Smooth muscle cell of the umbilical artery (primary cell): ENCODE results near the gene KIR3DL1. TPM values are rescaled to one million over a fixed set of nuclear protein-coding genes. Genes with fewer than 3 reads are reported as not detected.

ENCODE experiments used
- total RNA-seq: library from RNA; depleted of rRNA; stranded (reverse); fragments of >200 nt; gene quantifications from 2 replicates; pipeline ENCODE4 v1.2.3, GENCODE V29; 2014

KIR3DL1 gene
- not detected in 2 replicates for total RNA-seq

GRCh38 chr19:54816251-54816650, at the start of gene KIR3DL1:
Gene KIR3DL1, plus strand, starts transcription at chr19:54816468.

GRCh38 chr19:54769646-54770045, 46.6 kb upstream of the KIR3DL1 start, which contains the start of gene KIR2DL1:
Gene KIR2DL1, plus strand, starts transcription at chr19:54769793. Its CDS starts 58 bp downstream, at chr19:54769851.

GRCh38 chr19:54803410-54803809, 12.9 kb upstream of the KIR3DL1 start, which contains the start of gene KIR2DL4:
Gene KIR2DL4, plus strand, starts transcription at chr19:54803610. Its CDS starts 42 bp downstream, at chr19:54803652.

GRCh38 chr19:54832496-54832895, 16.2 kb downstream of the KIR3DL1 start, which contains the start of gene KIR2DS4:
Gene KIR2DS4, plus strand, starts transcription at chr19:54832676.

GRCh38 chr19:54850061-54850640, 33.9 kb downstream of the KIR3DL1 start, which contains the start of gene KIR3DL2:
Gene KIR3DL2, plus strand, starts transcription at chr19:54850443. Its CDS starts 33 bp downstream, at chr19:54850476.

GRCh38 chr19:54873990-54874389, 57.7 kb downstream of the KIR3DL1 start, which contains the start of gene FCAR:
Gene FCAR, plus strand, starts transcription at chr19:54874235. Its CDS starts 55 bp downstream, at chr19:54874290.

Other genes with a start within 250 kb of the KIR3DL1 start
- gene LILRA2, start 242.7 kb upstream of the KIR3DL1 start, total RNA-seq: not detected in 2 replicates
- gene LILRA1, start 222.8 kb upstream of the KIR3DL1 start, total RNA-seq: not detected in 2 replicates
- gene LILRB1, start 186.0 kb upstream of the KIR3DL1 start, total RNA-seq: not detected in 2 replicates
- not detected in 2 replicates for gene LILRB4, start 153.5 kb upstream of the KIR3DL1 start, total RNA-seq
- gene KIR3DL3, start 92.0 kb upstream of the KIR3DL1 start, total RNA-seq: not detected in 2 replicates
- not detected in 2 replicates for gene KIR2DL3, start 78.0 kb upstream of the KIR3DL1 start, total RNA-seq
- not detected in 2 replicates for gene KIR2DL1, start 46.7 kb upstream of the KIR3DL1 start, total RNA-seq
- gene KIR2DL4, start 12.9 kb upstream of the KIR3DL1 start, total RNA-seq: not detected in 2 replicates
- not detected in 2 replicates for gene KIR2DS4, start 16.2 kb downstream of the KIR3DL1 start, total RNA-seq
- gene KIR3DL2, start 34.0 kb downstream of the KIR3DL1 start, total RNA-seq: not detected in 2 replicates
- gene FCAR, start 57.8 kb downstream of the KIR3DL1 start, total RNA-seq: not detected in 2 replicates
- not detected in 2 replicates for gene NCR1, start 89.7 kb downstream of the KIR3DL1 start, total RNA-seq
- not detected in 2 replicates for gene NLRP7, start 131.1 kb downstream of the KIR3DL1 start, total RNA-seq
- 2.6 TPM in 1 of 2 replicates, not detected in the other for gene NLRP2, start 149.9 kb downstream of the KIR3DL1 start, total RNA-seq
- 0.18 TPM in 1 of 2 replicates, not detected in the other for gene GP6, start 221.8 kb downstream of the KIR3DL1 start, total RNA-seq
- gene RDH13, start 246.7 kb downstream of the KIR3DL1 start, total RNA-seq: 7.4 and 10.3 TPM in 2 replicates